Activated CD4-positive, alpha-beta T cell treated with anti-CD3 and anti-CD28 coated beads, Interleukin-2, Interleukin-4, amounts not matched to agents 100 ng/mL and 50 ng/mL, durations not matched to agents 16 hours and 8 hours (primary cell): ENCODE data around the gene ANKRD44.
A peak's percentile ranks its signal among the peaks of the same experiment; 100 is the strongest.
"Not testable (repeated sequence)": the region's sequence is repeated elsewhere in the genome, so short reads cannot be mapped to it uniquely, and the experiment has no call there.

Experiments
- DNase-seq: peaks from one replicate; pipeline ENCODE4 v3.0.0-alpha.2; 2020; ENCODE audit warnings: low spot score

Gene ANKRD44

DNA sequence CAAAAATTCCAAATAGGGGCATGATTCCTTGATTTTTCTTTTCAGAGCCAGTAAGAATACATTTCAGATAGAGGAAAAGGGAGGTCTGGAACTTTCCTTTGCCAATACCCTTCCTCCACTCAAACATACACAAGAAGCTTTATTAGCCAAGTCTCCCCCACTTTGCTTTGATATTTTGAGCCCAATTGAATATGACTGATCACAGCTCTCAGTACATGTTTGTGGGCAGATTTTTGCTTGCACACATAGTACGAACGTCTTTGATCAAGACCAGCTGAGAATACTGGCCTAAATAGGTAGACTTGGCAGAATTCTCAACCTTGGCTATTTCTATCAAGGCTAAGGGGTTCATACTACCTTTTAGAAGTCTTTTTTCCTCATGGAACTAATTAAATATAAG, 235.3 kb downstream of the ANKRD44 start:
- DNase-seq = no peak

DNA sequence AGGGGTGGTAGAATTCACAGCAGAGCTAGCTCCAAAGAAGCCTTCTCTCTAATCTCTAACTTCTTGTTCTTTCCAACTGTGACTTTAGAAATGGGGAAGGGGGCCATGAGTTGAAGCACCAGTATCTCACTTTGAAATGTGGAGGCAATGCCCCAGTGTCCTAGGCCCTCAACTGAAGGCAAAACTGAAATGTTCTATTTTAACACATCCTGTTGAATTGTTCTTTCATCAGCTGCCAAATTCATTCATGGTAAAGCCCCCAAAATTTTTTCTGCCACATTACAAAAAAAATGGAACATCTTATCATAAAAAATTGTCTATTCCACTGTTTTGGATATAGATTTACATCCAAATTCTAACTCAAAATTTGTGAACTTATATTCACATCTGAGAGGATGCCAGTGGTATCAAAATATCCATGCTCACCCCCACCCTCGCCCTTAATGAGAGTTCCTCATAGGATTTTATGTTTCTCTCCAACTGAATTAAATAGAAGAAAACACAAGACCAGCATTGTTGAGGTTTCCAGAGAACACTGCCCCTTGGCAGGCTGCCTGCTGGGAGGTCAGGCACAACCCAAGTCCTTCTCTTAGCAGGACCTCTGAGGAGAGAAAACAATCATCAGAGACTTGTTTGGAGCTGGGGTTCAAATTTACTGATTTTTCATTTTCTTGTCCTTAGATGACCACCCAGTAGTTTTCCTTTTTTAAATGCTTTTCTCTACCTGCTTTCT, 236.7 kb downstream of the ANKRD44 start:
- DNase-seq = no peak

DNA sequence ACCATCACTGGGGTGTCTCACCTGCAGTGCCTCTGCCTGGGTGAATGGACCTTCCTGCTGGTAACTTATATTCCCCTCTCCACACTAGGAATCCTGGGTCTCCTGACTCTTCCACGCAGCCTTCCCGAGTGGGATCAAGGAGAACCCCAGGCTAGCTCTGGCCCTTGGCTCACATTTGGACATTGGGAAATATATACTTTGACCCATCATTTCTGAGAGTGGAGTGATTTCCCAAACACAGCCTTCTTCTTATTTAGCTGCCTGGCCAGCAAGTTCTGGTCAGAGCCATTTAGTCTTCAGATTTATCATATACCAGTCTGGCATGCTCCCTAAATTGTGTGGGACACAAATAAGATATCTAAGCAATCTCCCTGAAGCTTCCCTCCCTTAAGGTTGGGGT, 237.3 kb downstream of the ANKRD44 start:
- no peak for DNase-seq

DNA sequence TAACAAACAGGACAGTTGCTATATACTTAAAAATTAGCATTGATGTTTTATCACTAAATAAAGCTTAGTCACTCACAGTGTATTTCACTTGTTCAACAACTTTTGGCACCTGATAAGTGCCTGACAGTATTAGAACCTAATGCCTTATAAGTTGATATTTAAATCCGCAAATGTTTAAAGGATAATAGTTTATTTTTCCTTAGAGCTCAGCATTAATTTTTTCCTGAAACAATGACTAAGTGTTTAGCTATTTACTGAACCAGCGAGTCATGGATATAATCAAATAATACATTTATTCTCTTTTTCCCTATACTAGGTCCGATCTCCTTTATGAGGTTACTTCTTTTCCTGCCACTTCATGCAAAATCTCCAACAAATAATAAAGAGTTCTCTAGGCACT, 238.0 kb downstream of the ANKRD44 start:
- no peak for DNase-seq

DNA sequence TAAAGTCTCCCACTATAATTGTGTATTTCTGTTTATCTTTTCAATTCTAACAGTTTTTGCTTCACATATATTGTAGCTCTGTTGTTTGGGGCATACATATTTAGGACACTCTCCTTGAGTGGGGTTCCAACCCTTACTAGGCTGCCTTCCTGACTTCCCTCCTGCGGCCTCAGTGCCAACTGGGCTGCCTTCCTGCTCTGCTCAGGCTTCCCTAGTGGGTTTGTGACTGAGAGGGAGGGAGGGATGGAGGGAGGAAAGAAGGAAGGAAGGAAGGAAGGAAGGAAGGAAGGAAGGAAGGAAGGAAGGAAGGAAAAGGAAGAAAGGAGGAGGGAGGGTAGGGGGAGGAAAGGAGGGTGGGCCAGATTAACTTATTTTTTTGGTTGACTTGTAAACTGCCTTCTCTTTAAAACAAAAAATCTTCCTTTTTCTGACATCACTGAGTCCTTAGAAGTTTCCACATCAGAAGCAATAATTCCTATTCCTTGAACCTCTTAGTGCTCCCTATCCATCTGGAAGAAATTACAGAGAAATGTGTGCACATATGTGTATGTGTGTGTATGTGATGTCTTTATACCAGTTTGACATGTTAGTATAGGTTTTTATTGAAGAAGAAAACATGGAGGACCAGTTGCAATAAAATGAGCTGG, 238.7 kb downstream of the ANKRD44 start:
- DNase-seq = no peak

DNA sequence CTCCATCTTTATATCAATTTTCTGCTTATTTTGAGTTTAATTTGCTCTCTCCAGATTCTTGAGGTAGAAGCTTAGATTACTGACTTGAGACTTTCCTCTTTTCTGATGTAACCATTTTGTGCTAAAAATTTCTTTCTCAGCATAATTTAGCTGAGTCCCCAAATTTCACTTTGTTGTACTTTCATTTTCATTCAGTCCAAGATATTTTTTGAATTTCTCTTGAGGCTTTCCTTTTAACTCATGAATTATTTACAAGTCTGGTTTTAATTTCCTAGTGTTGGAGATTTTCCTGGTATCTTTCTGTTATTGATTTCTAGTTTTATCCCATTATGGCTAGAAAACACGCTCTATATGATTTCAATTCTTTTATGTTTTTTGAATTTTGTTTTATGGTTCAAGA, 239.4 kb downstream of the ANKRD44 start:
- DNase-seq = no peak

DNA sequence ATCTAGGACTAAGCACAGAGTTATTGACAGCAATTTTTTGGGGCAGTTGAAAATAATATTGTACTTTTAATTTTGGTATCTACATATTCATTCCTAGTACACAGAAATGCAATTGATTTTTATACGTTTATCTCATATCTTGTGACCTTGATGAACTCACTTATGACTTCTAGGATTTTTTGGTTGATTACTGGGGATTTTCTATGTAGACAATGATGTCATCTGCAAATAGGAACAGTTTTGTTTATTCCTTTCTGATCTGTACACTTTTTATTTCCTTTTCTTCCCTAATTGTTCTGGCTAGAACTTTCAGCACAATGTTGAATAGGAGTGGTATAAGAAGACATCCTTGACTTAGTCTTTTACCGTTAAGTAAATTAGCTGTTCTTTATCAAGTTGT, 240.6 kb downstream of the ANKRD44 start:
- DNase-seq = no peak

DNA sequence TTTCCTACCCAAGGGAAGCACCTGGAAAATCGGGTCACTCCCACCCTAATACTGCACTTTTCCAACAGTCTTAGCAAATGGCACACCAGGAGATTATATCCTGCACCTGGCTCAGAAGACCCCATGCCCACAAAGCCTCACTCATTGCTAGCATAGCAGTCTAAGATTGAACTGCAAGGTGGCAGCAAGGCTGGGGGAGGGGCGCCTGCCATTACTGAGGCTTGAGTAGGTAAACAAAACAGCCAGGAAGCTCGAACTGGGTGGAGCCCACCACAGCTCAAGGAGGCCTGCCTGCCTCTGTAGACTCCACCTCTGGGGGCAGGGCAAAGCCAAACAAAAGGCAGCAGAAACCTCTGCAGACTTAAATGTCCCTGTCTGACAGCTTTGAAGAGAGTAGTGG, 248.0 kb downstream of the ANKRD44 start:
- DNase-seq = not testable (repeated sequence)

DNA sequence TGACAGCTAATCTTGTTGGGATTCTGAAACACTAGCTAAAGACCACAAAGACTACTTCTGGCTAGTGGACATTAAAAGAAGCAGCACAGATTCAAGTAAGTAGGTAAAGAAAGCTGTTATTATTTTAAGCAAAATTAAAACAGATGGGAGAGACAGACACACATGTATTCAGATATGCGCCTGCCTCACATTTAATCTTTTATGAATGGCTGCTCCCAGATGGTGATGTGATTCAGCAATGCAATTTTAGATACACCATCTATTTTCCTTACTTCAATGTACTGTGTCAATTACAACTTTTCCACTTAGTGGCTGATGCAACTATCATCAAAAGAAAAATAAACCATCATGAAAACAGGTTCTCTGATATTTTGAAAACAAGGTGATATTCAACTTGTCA, 251.1 kb downstream of the ANKRD44 start:
- DNase-seq = no peak

DNA sequence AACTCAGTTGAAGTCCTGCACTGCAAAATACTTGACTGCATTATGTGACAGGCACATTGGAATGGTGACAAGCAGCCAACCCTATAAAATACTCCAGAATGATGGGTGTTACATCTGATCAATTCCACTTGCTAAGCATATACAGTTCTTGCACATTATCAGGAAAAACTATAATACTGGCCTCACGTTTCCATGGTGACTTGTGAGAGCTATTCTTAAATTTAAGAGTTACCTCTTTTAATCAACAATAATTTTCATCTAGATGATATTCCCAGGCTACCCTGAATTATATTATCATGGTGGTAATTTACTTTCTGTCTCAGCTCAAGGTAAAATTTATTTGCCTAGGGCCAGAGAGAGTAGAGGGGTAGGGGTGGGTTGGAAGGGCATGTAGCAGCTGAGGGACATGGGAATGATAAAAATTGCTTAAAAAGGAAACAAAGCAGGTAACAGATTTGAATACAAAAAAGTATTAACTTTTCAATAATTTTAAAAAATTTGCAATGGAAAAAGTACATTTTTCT, 251.7 kb downstream of the ANKRD44 start:
- no peak for DNase-seq

DNA sequence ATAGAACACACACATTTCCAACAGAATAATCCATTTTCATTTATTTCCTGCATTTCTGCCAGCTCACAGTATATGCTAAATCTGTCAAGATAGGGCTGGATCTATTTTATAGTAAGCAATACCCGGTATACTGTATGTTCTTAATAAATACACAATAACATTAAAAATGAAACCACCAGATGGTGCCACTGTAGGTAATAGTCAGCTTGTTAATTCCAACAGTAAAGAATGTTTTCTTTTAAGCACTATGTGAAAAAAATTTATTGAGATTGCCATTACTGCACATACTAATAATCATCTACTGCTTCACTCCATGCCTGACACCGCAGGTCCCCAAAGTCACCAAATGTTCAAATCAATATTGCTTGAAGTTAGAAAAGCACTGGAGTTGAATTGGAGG, 252.6 kb downstream of the ANKRD44 start:
- DNase-seq = no peak

DNA sequence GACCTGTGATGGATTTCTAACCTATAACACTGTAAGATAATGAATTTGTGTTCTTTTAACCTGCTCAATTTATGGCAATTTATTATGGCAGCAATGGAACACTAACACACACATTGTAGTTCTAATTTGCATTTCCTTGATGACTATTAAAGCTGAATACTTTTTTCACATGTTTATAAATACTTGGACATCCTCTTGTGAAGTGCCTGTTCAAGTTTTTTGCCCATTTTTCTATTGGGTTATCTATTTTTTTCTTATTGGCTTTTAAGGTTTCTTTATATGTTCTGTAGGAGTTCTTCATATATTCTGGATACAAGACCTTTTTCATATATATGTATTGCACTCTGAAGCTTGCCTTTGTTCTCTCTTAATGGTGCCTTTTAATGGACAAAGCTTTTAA, 255.5 kb downstream of the ANKRD44 start:
- no peak for DNase-seq

DNA sequence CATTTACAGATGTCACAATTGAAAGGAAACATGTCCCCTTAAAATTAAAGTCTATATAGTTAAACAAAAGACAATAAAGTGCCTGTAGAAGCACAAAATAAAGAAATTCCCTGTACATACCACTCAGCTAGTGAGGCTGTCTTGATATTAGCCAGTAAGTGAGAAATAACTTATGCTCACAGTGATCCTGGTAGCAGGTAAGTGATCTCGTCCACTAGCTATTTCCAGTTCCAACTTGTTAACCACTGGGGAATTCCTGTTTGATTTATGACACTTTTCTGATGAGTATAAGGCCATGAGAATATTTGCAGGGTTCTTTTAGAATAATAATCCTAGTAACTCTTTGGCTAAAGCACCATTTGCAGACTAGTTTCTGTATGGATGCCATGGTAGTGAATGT, 256.1 kb downstream of the ANKRD44 start:
- no peak for DNase-seq

DNA sequence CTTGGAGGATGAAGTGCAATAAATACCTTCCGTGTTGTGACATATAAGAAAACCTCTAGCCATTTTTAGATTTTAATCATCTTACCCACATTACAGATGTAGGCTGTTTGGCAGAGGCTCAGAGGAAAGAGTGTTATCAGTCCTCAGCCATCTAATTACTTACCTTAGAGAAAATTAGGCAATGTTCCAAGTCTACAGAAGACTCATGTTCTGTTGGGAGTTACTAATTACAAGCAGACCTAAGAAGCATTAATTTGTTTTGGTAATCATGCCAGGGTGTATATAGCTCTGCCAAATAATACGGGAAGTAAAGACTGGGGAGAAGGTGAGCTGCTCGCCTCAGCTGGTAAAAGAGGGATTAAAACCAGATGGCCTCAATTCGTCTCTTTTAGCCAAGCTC, 258.2 kb downstream of the ANKRD44 start:
- DNase-seq = peak; percentile 25

DNA sequence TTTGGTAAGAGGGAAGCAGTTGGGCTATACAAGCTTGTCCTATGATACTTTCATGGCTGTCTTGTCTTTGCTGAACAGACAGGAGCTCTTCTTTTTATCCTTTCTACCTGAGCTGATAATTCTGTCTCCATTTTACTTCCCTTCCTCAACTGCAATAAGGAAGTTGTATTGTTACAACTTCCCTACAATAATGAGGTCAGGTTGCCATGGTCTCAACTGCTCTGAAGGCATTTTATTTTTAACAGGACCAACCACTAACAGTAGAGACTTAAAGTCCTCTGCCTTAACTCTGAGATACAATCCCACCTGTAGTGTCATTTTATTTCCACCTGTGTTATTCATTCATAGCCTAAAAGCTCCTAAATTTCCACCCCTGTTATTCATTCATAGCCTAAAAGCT, 265.5 kb downstream of the ANKRD44 start:
- DNase-seq = no peak

DNA sequence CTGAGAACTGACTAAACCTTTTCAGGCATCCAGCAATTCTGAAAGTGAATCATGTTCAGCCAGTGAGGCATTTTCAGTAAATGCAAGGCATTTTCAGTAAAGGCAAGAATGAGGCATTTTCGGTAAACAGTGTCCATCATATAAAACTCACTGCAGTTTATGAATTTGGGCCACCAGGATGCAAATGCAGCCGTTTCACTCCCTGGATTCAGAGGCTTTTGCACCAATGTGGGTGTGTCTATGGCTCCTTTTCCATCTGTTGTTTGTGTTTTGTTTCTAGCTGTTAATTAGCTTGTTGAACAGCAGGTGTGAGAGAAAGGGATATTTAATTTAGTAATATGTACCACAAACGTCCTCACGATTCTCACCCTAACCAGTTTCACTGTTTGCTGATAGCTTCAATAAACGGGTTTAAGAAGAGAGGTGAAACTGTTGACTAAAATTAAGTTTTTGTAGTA, 267.8 kb downstream of the ANKRD44 start:
- DNase-seq = peak; percentile 61

DNA sequence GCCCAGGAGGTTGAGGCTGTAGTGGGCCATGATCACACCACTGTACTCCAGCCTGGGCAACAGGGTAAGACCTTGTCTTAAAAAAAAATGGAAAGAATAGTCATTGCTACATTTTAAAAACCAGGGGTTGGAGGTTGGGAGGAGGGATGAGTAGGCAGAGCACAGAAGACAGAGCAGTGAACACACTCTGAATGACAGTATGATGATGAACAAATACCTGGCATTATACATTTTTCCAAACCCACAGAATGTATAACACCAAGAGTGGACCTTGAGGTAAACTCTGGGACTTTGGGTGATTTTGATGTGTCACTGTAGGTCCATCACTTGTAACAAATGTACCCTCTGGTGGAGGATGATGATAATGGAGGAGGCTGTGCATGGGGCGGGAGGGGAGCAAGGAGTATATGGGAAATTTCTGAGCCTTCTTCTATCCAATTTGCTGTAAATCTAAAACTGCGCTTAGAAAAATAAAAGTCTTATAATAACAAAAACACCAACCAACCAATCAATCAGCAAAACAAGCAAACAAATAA, 272.6 kb downstream of the ANKRD44 start:
- DNase-seq = no peak

DNA sequence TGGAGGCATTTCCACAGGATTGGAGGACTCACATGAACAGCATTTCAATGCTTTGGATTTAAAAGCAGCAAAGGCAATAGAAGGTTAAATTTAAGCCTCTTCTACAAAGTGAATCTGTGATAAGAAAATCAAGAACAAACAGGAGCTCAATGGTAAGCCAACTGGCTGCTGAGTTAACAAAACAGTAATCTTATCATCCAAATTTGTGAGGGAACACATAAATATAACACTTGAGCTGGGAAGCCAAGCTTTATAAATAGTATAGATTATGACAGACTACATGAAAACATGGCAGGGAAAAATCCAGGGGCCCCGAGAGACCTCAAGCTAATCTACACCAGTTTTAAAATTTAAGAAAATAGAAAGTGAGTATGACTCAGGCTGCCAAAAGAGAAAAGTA, 275.6 kb downstream of the ANKRD44 start:
- no peak for DNase-seq

DNA sequence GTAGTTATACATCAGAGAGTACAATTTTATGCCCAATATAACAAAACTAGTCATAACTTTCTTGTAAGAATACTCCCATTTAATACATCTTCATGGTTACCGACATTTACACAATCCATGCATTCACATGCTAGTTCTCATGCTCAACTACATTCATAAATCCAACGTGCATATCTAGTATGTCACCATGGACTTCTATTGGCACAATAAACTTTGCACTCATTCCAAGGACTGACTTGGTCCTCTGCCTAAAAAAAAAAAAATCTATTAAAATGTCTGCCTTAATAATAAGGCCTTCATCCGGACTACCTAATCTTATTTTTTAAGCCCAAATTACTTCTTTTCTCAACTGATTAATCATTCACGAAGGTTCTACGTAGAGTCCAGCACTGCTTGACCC, 276.3 kb downstream of the ANKRD44 start:
- DNase-seq = no peak

DNA sequence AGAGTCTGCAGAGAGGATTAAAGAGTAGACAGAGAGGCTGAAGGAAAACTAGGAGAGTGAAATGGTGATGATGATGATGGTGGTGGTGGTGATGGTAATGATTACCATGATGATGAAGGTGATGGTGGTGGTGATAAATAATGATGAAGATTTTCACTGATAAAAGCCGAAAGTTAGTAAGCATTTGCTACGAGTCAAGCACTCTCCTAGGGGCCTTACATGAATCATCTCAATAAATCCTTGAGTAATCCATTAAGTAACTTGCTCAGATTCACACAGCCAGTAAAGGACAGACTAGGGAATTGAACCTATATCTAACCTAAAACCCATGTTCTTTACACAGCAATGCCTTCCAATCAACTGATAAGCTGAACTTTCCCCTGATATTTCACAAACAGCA, 277.4 kb downstream of the ANKRD44 start:
- DNase-seq = no peak

DNA sequence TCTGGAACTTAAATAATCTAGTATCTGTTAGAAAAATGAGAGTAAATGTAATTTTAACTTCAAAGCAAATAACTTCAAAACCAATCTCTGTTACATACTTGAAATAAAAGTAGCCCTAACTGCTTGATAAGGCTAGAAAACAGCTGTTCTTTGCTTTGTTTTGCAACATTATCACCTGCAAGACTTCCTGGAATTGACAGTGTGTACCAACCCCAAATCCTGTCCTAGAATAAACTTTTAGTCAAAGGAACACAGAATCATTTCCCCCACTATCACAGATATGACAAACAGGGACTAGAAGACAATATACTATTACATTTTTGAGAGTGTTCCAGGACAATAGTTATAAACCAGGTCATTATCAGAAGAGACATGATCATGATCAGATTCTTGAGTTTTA, 278.8 kb downstream of the ANKRD44 start:
- DNase-seq = no peak

DNA sequence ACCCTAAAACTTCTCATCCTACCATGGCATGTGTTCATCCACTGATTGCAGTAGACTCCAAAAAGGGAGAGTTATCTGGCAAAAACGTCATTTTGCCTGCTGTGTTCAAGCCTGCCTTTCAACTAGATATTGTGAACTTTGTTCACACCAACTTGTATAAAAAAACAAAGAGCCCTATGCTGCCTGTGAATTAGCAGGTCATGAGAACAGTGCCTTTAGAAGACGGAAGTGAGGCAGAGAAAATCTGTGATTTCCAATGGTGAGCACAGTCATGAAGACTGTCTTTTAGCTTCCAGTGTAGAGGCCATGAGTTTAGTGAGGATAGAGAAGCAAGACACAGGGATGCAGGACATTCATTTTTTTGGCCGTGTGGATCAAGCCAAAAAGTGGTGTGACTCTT, 280.5 kb downstream of the ANKRD44 start:
- DNase-seq = no peak

DNA sequence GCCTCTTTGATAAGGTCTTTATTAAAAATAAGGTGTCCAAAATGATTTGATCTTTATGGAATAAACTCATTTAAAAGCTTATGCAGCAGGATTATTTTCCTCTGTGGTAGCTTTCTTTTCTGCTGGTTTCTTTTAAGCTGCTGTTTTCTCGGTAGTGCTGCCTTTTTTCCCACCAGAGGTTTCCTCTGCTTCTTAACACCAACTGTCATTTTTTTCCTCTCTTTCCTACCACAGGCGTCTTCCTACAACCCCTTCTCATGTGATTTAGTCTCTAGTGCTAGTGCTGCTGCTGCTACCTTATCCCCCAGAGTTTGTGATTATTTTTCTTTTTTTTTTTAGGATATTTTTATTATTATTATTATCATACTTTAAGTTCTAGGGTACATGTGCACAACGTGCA, 281.9 kb downstream of the ANKRD44 start:
- no peak for DNase-seq

DNA sequence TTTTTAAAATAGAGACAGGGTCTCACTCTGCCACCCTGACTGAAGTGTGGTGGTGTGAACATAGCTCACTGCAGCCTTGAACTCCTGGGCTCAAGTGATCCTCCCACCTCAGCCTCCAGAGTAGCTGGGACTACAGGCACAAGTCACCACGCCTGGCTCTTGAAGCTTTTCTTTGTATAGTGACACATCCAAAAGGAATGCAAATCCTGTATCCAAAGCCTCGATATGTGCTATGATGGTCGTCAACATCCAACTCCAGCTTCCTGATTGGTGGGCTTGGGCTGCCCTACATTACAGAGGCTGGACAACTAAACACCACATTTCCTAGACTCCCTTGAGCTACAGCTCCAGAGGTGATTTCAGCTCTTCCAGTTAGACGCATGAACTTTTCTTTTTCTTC, 282.4 kb downstream of the ANKRD44 start:
- DNase-seq = no peak
